ENCODE data around the gene TBK1.
"Not testable (repeated sequence)": the region's sequence is repeated elsewhere in the genome, so short reads cannot be mapped to it uniquely, and the experiment has no call there.

TBK1 gene

GRCh38 chr12:64530566-64530965 lies 78.6 kb downstream of the TBK1 start:
- H3K9me3 Mint-ChIP-seq, result no peaks in the 10 kb centered on the region
- H3K4me3 Mint-ChIP-seq, result no peak overlapping the region
- ATAC-seq (replicated peaks) (no peak), DNase-seq (no peak)
- no peak overlapping the region for H3K27ac Mint-ChIP-seq
- no peaks in the 10 kb centered on the region for H3K27me3 Mint-ChIP-seq
- H3K4me1 Mint-ChIP-seq, result no peaks in the 10 kb centered on the region
- no peaks in the 10 kb centered on the region for H3K36me3 Mint-ChIP-seq

- ATAC-seq (replicated peaks), result no peak
- H3K36me3 Mint-ChIP-seq, result no peaks in the 10 kb centered on the region
- no peaks in the 10 kb centered on the region for H3K9me3 Mint-ChIP-seq
- no peaks in the 10 kb centered on the region for H3K4me1 Mint-ChIP-seq
- peaks cover 0 to under 1% of the 10 kb centered on the region in 2 donors for H3K27me3 Mint-ChIP-seq
- H3K4me3 Mint-ChIP-seq, result no peak overlapping the region
- H3K27ac Mint-ChIP-seq, result no peak overlapping the region
- no peak for DNase-seq
These were observed 79.9 kb downstream of the TBK1 start for GRCh38 chr12:64531665-64532334.

- DNase-seq (no peak), ATAC-seq (replicated peaks) (no peak)
- Mint-ChIP-seq H3K4me1 (no peaks in the 10 kb centered on the region), H3K9me3 (no peaks in the 10 kb centered on the region), H3K27ac (no peak overlapping the region), H3K36me3 (no peaks in the 10 kb centered on the region), H3K4me3 (no peak overlapping the region), H3K27me3 (peaks cover 0 to 9% of the 10 kb centered on the region in 2 donors)
These were observed 80.9 kb downstream of the TBK1 start for GRCh38 chr12:64532734-64533351.

- Mint-ChIP-seq H3K36me3 (no peaks in the 10 kb centered on the region), H3K4me1 (no peaks in the 10 kb centered on the region), H3K4me3 (no peak overlapping the region), H3K27me3 (peaks cover 6 to 9% of the 10 kb centered on the region in 2 donors), H3K27ac (no peak overlapping the region), H3K9me3 (no peaks in the 10 kb centered on the region)
- no peak for DNase-seq
- no peak for ATAC-seq (replicated peaks)
These were observed 82.8 kb downstream of the TBK1 start for GRCh38 chr12:64534672-64535199.

GRCh38 chr12:64538121-64538520 lies 86.2 kb downstream of the TBK1 start:
- Mint-ChIP-seq H3K9me3 (no peaks in the 10 kb centered on the region), H3K27me3 (peaks cover 6 to 9% of the 10 kb centered on the region in 2 donors), H3K4me3 (no peak overlapping the region), H3K4me1 (no peaks in the 10 kb centered on the region), H3K36me3 (no peaks in the 10 kb centered on the region), H3K27ac (no peak overlapping the region)
- ATAC-seq (replicated peaks), result no peak
- no peak for DNase-seq

- not testable (repeated sequence) for H3K36me3 Mint-ChIP-seq; ATAC-seq (replicated peaks); H3K4me3 Mint-ChIP-seq; DNase-seq; H3K4me1 Mint-ChIP-seq; H3K27ac Mint-ChIP-seq; H3K9me3 Mint-ChIP-seq
- peaks cover under 1 to 21% of the 10 kb centered on the region in 2 donors for H3K27me3 Mint-ChIP-seq
These were observed 90.6 kb downstream of the TBK1 start for GRCh38 chr12:64542409-64543047.

GRCh38 chr12:64544371-64545080 lies 92.6 kb downstream of the TBK1 start:
- H3K4me1 Mint-ChIP-seq, result peaks cover 0 to 2% of the 10 kb centered on the region in 2 donors
- H3K27ac Mint-ChIP-seq, result no peak overlapping the region

GRCh38 chr12:64545081-64545382 lies 93.1 kb downstream of the TBK1 start:
- H3K27ac Mint-ChIP-seq, result no peak overlapping the region
- DNase-seq (no peak), ATAC-seq (replicated peaks) (no peak)
- H3K4me1 Mint-ChIP-seq, result peaks cover 0 to 6% of the 10 kb centered on the region in 2 donors
- no peak overlapping the region for H3K4me3 Mint-ChIP-seq
- H3K36me3 Mint-ChIP-seq, result no peaks in the 10 kb centered on the region
- H3K9me3 Mint-ChIP-seq, result peaks cover 0 to 2% of the 10 kb centered on the region in 2 donors
- peaks cover 0 to 15% of the 10 kb centered on the region in 2 donors for H3K27me3 Mint-ChIP-seq

More at GRCh38 chr12:64544371-64545080, 92.6 kb downstream of the TBK1 start:
- ATAC-seq (replicated peaks) (no peak), DNase-seq (no peak)
- no peak overlapping the region for H3K4me3 Mint-ChIP-seq
- peaks cover 0 to 15% of the 10 kb centered on the region in 2 donors for H3K27me3 Mint-ChIP-seq
- peaks cover 0 to 2% of the 10 kb centered on the region in 2 donors for H3K9me3 Mint-ChIP-seq
- no peaks in the 10 kb centered on the region for H3K36me3 Mint-ChIP-seq

GRCh38 chr12:64549108-64549507 lies 97.2 kb downstream of the TBK1 start:
- Mint-ChIP-seq H3K9me3 (peaks cover 0 to under 1% of the 10 kb centered on the region in 2 donors), H3K27ac (no peak overlapping the region), H3K4me1 (peaks cover 0 to 6% of the 10 kb centered on the region in 2 donors), H3K4me3 (no peak overlapping the region), H3K27me3 (peaks cover 0 to 8% of the 10 kb centered on the region in 2 donors), H3K36me3 (no peaks in the 10 kb centered on the region)
- ATAC-seq (replicated peaks) (no peak), DNase-seq (no peak)

GRCh38 chr12:64550755-64551154 lies 98.8 kb downstream of the TBK1 start:
- H3K9me3 Mint-ChIP-seq, result no peaks in the 10 kb centered on the region

GRCh38 chr12:64551676-64552075 lies 99.8 kb downstream of the TBK1 start:
- DNase-seq, result no peak
- ATAC-seq (replicated peaks), result no peak
- no peak overlapping the region for H3K27ac Mint-ChIP-seq
- H3K27me3 Mint-ChIP-seq, result no peaks in the 10 kb centered on the region
- H3K36me3 Mint-ChIP-seq, result no peaks in the 10 kb centered on the region
- H3K9me3 Mint-ChIP-seq, result no peaks in the 10 kb centered on the region
- no peak overlapping the region for H3K4me3 Mint-ChIP-seq
- H3K4me1 Mint-ChIP-seq, result peaks cover 0 to 6% of the 10 kb centered on the region in 2 donors

More at GRCh38 chr12:64550755-64551154, 98.8 kb downstream of the TBK1 start:
- peaks cover 0 to 6% of the 10 kb centered on the region in 2 donors for H3K4me1 Mint-ChIP-seq
- no peaks in the 10 kb centered on the region for H3K27me3 Mint-ChIP-seq
- no peak for ATAC-seq (replicated peaks)
- no peaks in the 10 kb centered on the region for H3K36me3 Mint-ChIP-seq
- DNase-seq, result no peak
- no peak overlapping the region for H3K4me3 Mint-ChIP-seq
- no peak overlapping the region for H3K27ac Mint-ChIP-seq
